GM12891 (cell line): ENCODE data around the gene GUCY2C.

Experiments used
- POLR2A ChIP-seq: IDR thresholded peaks from 2 replicates; pipeline ENCODE4 v1.6.1; 2011; ENCODE audit warnings: low read depth, low read length, control low read depth
- POLR2AphosphoS5 ChIP-seq: IDR thresholded peaks from 2 replicates; pipeline ENCODE4 v1.6.1; 2011; ENCODE audit warnings: low read depth, low read length, control low read depth
- SPI1 ChIP-seq: IDR thresholded peaks from 2 replicates; pipeline ENCODE4 v1.6.1; 2011; ENCODE audit warnings: low read depth, low read length, control low read depth
- TAF1 ChIP-seq: IDR thresholded peaks from 2 replicates; pipeline ENCODE4 v1.6.1; 2011; ENCODE audit warnings: low read depth, low read length, control low read depth

DNA sequence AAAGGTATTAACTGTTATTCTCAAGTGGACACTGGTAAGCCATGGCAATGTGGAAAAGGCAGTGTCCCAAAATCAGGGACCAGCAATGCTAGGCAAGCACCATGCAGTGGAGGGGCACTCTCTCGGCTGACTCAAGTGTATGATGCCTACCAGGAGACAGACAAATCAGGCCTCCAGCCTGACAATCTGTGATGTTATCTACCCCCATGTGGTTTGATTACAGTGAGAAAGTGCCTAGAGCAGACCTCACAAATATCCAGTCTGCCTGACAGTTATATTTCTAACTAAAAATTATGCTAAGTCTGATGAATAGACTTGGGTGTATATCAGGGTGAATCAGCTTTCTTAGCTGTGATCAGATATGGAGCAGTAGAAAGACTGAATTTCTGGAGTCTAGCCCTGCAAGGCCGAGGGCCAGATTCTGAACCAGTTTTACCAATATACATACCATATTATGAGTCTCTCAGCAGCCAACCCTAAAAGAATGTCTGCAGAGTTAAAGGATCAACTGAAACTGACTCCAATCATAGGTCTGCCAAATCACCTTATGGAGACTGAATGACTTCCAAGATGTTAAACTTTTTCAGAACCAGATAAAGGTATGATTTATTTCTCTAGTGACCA is 132.0 kb downstream of the GUCY2C start:
- TF ChIP-seq POLR2A (no peak), POLR2AphosphoS5 (no peak), SPI1 (no peak), TAF1 (no peak)
